TTC549 (cell line): ENCODE data around the gene PRPF40A.

Experiments used
- FAIRE-seq: peaks from 2 replicates; lab custom pipeline; 2012; peaks lifted over from hg19 to GRCh38; lab: Jason Lieb, UNC

PRPF40A gene

GRCh38 chr2:152716805-152717227 lies 445 bp downstream of the PRPF40A start:
- FAIRE-seq, result no peak

- peak; percentile 48 for FAIRE-seq
Observed at GRCh38 chr2:152715854-152716428, 1.3 kb downstream of the PRPF40A start.

DNA sequence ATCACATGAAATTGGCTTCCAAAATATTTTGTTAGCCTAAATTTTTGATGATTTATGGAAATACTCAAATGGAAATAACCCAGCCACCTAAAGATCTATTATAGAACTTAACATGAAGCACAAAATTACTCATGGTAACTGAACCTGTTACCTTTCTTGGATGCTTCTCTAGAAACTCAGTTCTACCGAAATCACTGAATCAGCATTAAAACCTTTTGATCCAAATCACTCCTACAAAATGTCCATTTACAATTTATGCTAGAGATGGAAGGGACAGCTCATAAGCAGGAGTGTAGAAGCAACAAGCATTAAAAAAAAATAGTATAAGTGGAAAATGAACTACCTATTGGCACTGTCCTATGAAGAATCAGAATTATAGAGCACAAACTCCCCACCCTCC lies 2.1 kb downstream of the PRPF40A start:
- FAIRE-seq, result no peak

DNA sequence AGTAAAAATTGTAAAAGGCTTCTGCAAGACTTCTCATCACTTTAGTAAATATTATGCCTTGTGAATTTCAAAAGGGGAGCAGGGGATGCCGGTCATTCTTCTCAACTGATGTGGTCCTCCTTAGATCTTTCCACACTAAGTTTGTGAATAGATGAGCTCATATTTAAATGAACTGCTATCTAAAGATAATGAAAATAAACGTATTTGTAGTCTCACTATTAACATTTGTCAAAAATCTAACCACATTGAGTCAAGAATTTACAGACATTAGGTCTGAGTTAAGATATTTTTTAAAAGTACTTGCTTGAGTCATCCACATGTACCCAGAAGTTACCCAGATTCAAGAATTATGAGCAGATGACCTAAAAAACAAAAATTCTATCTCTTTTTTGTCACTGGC lies 6.5 kb downstream of the PRPF40A start:
- no peak for FAIRE-seq

GRCh38 chr2:152708742-152709141 lies 8.5 kb downstream of the PRPF40A start:
- no peak for FAIRE-seq

GRCh38 chr2:152706477-152707021 lies 10.7 kb downstream of the PRPF40A start:
- FAIRE-seq, result no peak

GRCh38 chr2:152701198-152701597 lies 16.1 kb downstream of the PRPF40A start:
- FAIRE-seq, result no peak

- no peak for FAIRE-seq
Observed at GRCh38 chr2:152696476-152696875, 20.8 kb downstream of the PRPF40A start.

- no peak for FAIRE-seq
Observed at GRCh38 chr2:152695763-152696162, 21.5 kb downstream of the PRPF40A start.

- no peak for FAIRE-seq
Observed at GRCh38 chr2:152694161-152694661, 23.1 kb downstream of the PRPF40A start.

- FAIRE-seq, result no peak
Observed at GRCh38 chr2:152693033-152693432, 24.2 kb downstream of the PRPF40A start.

- FAIRE-seq, result no peak
Observed at GRCh38 chr2:152686321-152686720, 30.9 kb downstream of the PRPF40A start.

DNA sequence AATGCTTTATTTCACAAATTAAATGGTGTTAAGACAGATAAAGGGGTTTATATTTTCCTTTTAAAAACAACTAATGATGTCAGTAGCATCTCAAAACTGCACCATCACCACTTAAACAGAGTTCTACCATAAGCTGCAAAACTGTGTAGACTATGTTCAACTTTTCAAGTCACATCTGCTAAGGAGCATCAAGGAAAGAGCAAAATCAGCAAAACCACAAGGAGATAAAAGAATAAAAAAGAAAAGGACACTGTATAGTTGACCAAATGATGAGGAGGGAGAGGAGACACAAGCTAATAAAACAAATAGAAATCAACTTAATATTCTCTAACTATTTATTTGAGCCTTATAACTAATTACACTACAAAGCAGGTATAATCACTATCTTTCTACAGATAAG lies 33.9 kb downstream of the PRPF40A start:
- no peak for FAIRE-seq

DNA sequence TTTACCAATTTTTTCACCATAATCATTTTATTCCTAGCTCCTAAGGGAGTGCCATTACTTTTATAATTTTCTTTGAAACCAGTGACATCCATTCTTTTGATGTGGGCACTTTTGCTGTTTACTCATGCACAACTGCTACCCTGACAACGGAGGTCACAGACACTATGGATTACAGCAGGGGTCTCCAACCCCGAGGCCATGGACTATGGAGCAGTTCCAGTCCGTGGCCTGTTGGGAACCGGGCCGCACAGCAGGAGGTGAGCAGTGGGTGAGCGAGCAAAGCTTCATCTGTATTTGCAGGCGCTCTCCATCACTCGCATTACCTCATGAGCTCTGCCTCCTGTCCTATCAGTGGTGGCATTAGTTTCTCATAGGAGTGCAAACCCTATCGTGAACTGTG lies 34.6 kb downstream of the PRPF40A start:
- FAIRE-seq, result no peak

DNA sequence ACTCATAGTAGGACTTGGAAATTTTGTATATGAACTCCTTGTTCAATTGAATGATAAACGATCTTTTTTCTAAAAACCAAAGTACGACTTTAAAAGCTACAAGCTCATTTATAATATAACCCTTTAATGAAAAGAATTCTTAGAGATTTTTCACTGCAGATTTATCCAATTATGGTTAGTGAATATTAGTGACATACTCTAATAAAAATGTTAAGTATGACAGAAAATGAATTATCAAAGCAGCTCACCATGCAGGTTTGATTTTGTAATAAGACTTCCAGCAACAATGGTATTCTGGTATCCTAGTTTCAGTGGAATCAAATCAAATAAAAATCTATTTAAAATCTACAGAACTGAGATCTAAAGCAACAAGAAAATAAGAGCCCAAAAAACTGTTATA lies 38.5 kb downstream of the PRPF40A start:
- FAIRE-seq, result peak; percentile 43

- no peak for FAIRE-seq
Observed at GRCh38 chr2:152676461-152676860, 40.8 kb downstream of the PRPF40A start.

DNA sequence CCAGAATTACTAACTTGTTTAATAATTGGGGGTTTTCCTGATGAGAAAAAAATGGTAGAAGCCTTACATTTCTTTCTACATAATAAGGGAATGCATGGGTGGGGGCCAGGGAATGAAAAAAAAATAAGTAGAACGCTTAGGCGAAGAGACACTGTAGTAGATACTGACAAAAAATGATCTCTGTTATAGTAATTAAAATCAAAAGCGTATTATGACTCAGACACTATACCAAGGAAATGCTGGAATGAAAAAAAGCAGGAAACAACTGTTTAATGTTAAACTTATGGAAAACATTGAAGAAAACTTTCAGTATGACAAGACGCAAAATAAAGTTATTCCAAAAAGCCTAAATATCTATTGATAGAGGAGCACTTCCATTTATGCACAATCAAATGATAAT lies 42.9 kb downstream of the PRPF40A start:
- no peak for FAIRE-seq

DNA sequence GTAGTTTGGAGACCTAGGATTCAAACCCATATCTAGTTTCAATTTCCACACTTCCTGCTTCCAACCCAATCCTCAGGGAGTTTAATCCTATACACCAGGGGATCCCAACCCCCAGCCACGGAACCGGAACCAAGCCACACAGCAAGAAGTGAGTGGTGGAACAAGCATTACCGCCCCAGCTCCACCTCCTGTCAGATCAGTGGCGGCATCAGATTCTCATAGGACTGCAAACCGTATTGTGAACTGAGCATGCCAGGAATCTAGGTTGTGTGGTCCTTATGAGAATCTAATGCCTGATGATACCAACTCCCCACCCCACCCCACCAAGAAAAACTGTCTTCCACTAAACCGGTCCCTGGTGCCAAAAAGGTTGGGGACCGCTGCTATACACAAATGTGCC lies 52.5 kb downstream of the PRPF40A start:
- no peak for FAIRE-seq

- FAIRE-seq, result no peak
Observed at GRCh38 chr2:152661076-152661475, 56.2 kb downstream of the PRPF40A start.

DNA sequence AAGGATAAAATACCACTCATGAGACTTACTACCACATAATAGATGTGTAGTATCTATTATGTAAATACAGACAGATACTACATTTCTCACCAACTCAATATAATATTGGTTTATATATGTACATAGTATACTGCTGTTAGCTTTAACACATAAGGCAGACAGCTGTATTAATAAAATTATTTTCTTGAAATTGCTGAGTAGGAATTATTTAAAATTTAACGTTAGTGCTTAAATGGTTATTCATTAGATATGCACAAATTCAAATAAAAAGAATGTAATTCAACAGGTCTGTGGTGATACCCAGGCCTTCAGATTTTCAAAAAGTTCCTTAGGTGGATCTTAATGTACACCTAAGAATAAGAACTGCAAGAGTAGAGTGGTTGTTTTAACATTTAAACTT lies 59.0 kb downstream of the PRPF40A start:
- no peak for FAIRE-seq

DNA sequence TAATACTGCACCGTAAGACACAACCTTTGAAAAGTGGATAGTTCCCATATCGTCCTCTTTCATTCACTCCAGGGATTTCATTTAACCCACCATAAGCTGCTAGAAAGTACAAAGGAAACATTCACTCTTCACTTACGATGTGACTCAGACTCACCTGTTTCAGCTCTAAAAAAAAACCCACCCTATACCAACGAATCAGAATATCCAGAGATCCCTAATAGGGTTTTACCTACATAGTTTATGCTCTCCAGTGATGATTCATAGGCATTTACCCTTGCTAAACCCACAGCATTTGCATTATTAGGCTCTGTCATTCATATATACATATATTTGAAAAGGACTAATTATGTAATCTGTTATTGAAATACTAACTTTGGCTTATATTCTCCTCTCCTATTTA lies 60.2 kb downstream of the PRPF40A start:
- no peak for FAIRE-seq

GRCh38 chr2:152655880-152656279 lies 61.4 kb downstream of the PRPF40A start:
- no peak for FAIRE-seq

DNA sequence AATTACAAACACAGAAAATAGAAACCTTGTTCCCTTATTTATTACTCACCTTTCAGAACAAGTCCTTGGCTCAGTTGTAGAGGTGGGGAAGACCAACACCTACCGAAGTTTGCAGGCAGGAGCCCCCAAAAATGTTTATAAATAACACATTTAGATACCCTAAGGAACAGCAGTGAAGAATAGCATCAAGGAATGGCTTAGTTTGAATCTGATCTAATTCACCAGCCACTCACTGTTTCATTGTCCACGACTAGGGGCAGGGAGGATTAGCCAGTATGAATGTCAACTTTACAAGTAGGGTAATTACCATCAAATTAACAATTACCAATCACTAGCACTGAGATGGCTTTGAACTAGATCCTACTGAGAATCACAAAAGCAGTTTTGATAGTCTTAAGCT lies 65.4 kb downstream of the PRPF40A start:
- no peak for FAIRE-seq

- no peak for FAIRE-seq
Observed at GRCh38 chr2:152650768-152651371, 66.4 kb downstream of the PRPF40A start.
